IMR-90 (cell line): ENCODE measurements around the gene CD2. TPM values are rescaled to one million over a fixed set of nuclear protein-coding genes. Genes with fewer than 3 reads are reported as not detected.

Source experiments
- ATAC-seq: fragments of 200-7000 bp; cut with Tn5 transposase; 2 replicates; pipeline ENCODE4 v1.9.1; 2020; ENCODE audit warnings: low read depth, mild to moderate bottlenecking, moderate library complexity
- BruUV-seq: library from RNA; stranded (reverse); fragments of 400-500 nt; replicated peaks from 2 replicates; lab custom pipeline; 2021; lab: Mats Ljungman, UMichigan
- CTCF ChIA-PET: fragments of 300-600 bp; formaldehyde crosslinking; extraction: SDS; loops from one replicate; lab custom pipeline; 2021; ENCODE audit warnings: antibody characterized with exemption; lab: Yijun Ruan, JAX
- POLR2A ChIA-PET: fragments of 300-600 bp; sonication (Branson Sonifier 250); formaldehyde crosslinking; loops from one replicate; lab custom pipeline; 2022; ENCODE audit warnings: antibody characterized with exemption; ENCODE audit not compliant: unreplicated experiment; lab: Charles Lee
- DNase-seq: peaks from one replicate; pipeline ENCODE4 v3.0.0; 2013
- H2AFZ ChIP-seq: replicated peaks from 2 replicates; pipeline ENCODE3; 2013; ENCODE audit warnings: low read length, mild to moderate bottlenecking; ENCODE audit not compliant: poor library complexity
- H2AK5ac ChIP-seq: 2 replicates; pipeline ENCODE4 v1.6.1; 2013; ENCODE audit warnings: low read depth, low read length, inconsistent platforms
- H2AK9ac ChIP-seq: replicated peaks from 2 replicates; pipeline ENCODE3; 2013; ENCODE audit warnings: mild to moderate bottlenecking, low read depth, low read length, moderate library complexity; ENCODE audit not compliant: poor library complexity
- H2BK120ac ChIP-seq: 2 replicates; pipeline ENCODE4 v1.6.1; 2013; ENCODE audit warnings: low read depth, low read length, inconsistent platforms
- H2BK15ac ChIP-seq: 3 replicates; pipeline ENCODE4 v1.6.1; 2013; ENCODE audit warnings: low read depth, low read length, inconsistent platforms
- H2BK20ac ChIP-seq: 2 replicates; pipeline ENCODE4 v1.6.1; 2013; ENCODE audit warnings: low read depth, mild to moderate bottlenecking, inconsistent platforms, low read length, moderate library complexity
- H2BK5ac ChIP-seq: 2 replicates; pipeline ENCODE4 v1.6.1; 2013; ENCODE audit warnings: mild to moderate bottlenecking, low read depth, low read length, inconsistent platforms; ENCODE audit not compliant: poor library complexity, severe bottlenecking
- H3K14ac ChIP-seq: replicated peaks from 2 replicates; pipeline ENCODE4 v1.6.1; 2013; ENCODE audit warnings: low read depth, low read length, inconsistent platforms
- H3K18ac ChIP-seq: 2 replicates; pipeline ENCODE4 v1.6.1; 2013; ENCODE audit warnings: low read depth, low read length, control low read depth
- H3K23ac ChIP-seq: 2 replicates; pipeline ENCODE4 v1.6.1; 2013; ENCODE audit warnings: low read depth, low read length, inconsistent platforms
- H3K27ac ChIP-seq: 2 replicates; pipeline ENCODE4 v1.5.1; 2013; ENCODE audit warnings: mild to moderate bottlenecking, control low read depth, low read length; ENCODE audit not compliant: insufficient read depth
- H3K27me3 ChIP-seq: 2 replicates; pipeline ENCODE4 v1.6.1; 2013; ENCODE audit warnings: low read length; ENCODE audit not compliant: control insufficient read depth, insufficient read depth
- H3K36me3 ChIP-seq: 2 replicates; pipeline ENCODE4 v1.6.1; 2013; ENCODE audit warnings: low read length, mixed read lengths; ENCODE audit not compliant: control insufficient read depth, insufficient read depth
- H3K4ac ChIP-seq: 2 replicates; pipeline ENCODE4 v1.6.1; 2013; ENCODE audit warnings: low read depth, low read length, inconsistent platforms
- H3K4me1 ChIP-seq: 2 replicates; pipeline ENCODE4 v1.6.1; 2013; ENCODE audit warnings: low read length, mixed read lengths; ENCODE audit not compliant: control insufficient read depth, insufficient read depth
- H3K4me2 ChIP-seq: 2 replicates; pipeline ENCODE4 v1.6.1; 2013; ENCODE audit warnings: low read depth, mild to moderate bottlenecking, control low read depth, low read length, moderate library complexity
- H3K4me3 ChIP-seq: 2 replicates; pipeline ENCODE4 v1.5.1; 2013; ENCODE audit warnings: low read depth, mild to moderate bottlenecking, control low read depth, low read length, moderate library complexity; ENCODE audit not compliant: insufficient read depth
- H3K56ac ChIP-seq: 2 replicates; pipeline ENCODE4 v1.6.1; 2013; ENCODE audit warnings: low read length, inconsistent platforms; ENCODE audit not compliant: insufficient read depth; ENCODE audit errors: extremely low read depth
- H3K79me1 ChIP-seq, 2 experiments: 2 replicates each; pipeline ENCODE4 v1.6.1; 2013; ENCODE audit warnings: low read length in 2 of 2, inconsistent platforms in 1 of 2, low read depth in 1 of 2
- H3K9ac ChIP-seq: 2 replicates; pipeline ENCODE4 v1.6.1; 2013; ENCODE audit warnings: low read depth, low read length, control low read depth
- H3K9me1 ChIP-seq: 2 replicates; pipeline ENCODE4 v1.6.1; 2013; ENCODE audit warnings: low read length, inconsistent platforms; ENCODE audit not compliant: insufficient read depth
- H3K9me3 ChIP-seq: 2 replicates; pipeline ENCODE4 v1.6.1; 2013; ENCODE audit warnings: low read length; ENCODE audit not compliant: control insufficient read depth, insufficient read depth
- H4K20me1 ChIP-seq: 2 replicates; pipeline ENCODE4 v1.6.1; 2013; ENCODE audit warnings: low read length, inconsistent platforms; ENCODE audit not compliant: insufficient read depth
- H4K5ac ChIP-seq: 2 replicates; pipeline ENCODE4 v1.6.1; 2013; ENCODE audit warnings: mild to moderate bottlenecking, low read depth, low read length, control low read depth
- H4K8ac ChIP-seq, 2 experiments: 2 replicates each; pipeline ENCODE4 v1.6.1; 2013; ENCODE audit warnings: low read depth in 2 of 2, low read length in 2 of 2, control low read depth in 1 of 2, inconsistent platforms in 1 of 2
- H4K91ac ChIP-seq: 2 replicates; pipeline ENCODE4 v1.6.1; 2013; ENCODE audit warnings: low read depth, low read length, inconsistent platforms; ENCODE audit not compliant: insufficient read depth
- BHLHE40 ChIP-seq: fragments of 150-350 bp; IDR thresholded peaks from 2 replicates; pipeline ENCODE4 v1.6.1; 2016; ENCODE audit warnings: mild to moderate bottlenecking, low read depth, low read length
- CEBPB ChIP-seq: IDR thresholded peaks from 2 replicates; pipeline ENCODE4 v1.6.1; 2012; ENCODE audit warnings: low read depth, low read length, improper control_type of control experiment
- CHD1 ChIP-seq: IDR thresholded peaks from 2 replicates; pipeline ENCODE4 v1.6.1; 2012; ENCODE audit warnings: low read depth, low read length, improper control_type of control experiment
- CTCF ChIP-seq: conservative IDR thresholded peaks from 2 replicates; pipeline ENCODE4 v1.5.1; 2012; ENCODE audit warnings: mild to moderate bottlenecking, low read depth, low read length, improper control_type of control experiment
- FOS ChIP-seq: fragments of 150-350 bp; IDR thresholded peaks from 2 replicates; pipeline ENCODE4 v1.6.1; 2016; ENCODE audit warnings: low read depth, low read length
- MAFK ChIP-seq: IDR thresholded peaks from 2 replicates; pipeline ENCODE4 v1.6.1; 2012; ENCODE audit warnings: low read depth, low read length, improper control_type of control experiment
- MAZ ChIP-seq: IDR thresholded peaks from 2 replicates; pipeline ENCODE4 v1.6.1; 2012; ENCODE audit warnings: low read depth, mild to moderate bottlenecking, low read length, improper control_type of control experiment, moderate library complexity, borderline replicate concordance
- MXI1 ChIP-seq: IDR thresholded peaks from 2 replicates; pipeline ENCODE4 v1.6.1; 2012; ENCODE audit warnings: low read depth, mild to moderate bottlenecking, low read length, moderate library complexity, borderline replicate concordance
- NFE2L2 ChIP-seq: fragments of 150-350 bp; IDR thresholded peaks from 2 replicates; pipeline ENCODE4 v1.6.1; 2016; ENCODE audit warnings: low read depth, mild to moderate bottlenecking, low read length
- POLR2A ChIP-seq: IDR thresholded peaks from 2 replicates; pipeline ENCODE4 v1.6.1; 2012; ENCODE audit warnings: mild to moderate bottlenecking, low read depth, low read length
- RAD21 ChIP-seq: IDR thresholded peaks from 2 replicates; pipeline ENCODE4 v1.6.1; 2012; ENCODE audit warnings: low read length, improper control_type of control experiment
- RCOR1 ChIP-seq: IDR thresholded peaks from 2 replicates; pipeline ENCODE4 v1.6.1; 2012; ENCODE audit warnings: mild to moderate bottlenecking, low read length, improper control_type of control experiment; ENCODE audit not compliant: insufficient replicate concordance
- RFX5 ChIP-seq: IDR thresholded peaks from 2 replicates; pipeline ENCODE4 v1.8.0; 2012; ENCODE audit warnings: low read depth, mild to moderate bottlenecking, low read length, moderate library complexity
- SMC3 ChIP-seq: fragments of 150-350 bp; IDR thresholded peaks from 2 replicates; pipeline ENCODE4 v1.6.1; 2016; ENCODE audit warnings: low read depth, mild to moderate bottlenecking, antibody characterized with exemption, low read length, moderate library complexity
- WGBS, 2 experiments: methylation state at CpG; one replicate each; pipeline versions ENCODE4 v1.1.5 to v1.1.7; 2013; ENCODE audit warnings: missing lambda C conversion rate in 2 of 2; ENCODE audit not compliant: insufficient read length in 1 of 2; ENCODE audit errors: extremely low coverage in 2 of 2; 5-methylcytosine and 5-hydroxymethylcytosine counted together
- dilution Hi-C: fragments of 300-500 bp; cut with HindIII; formaldehyde crosslinking; loops from one replicate; pipeline ENCODE4 v1.14.3; 2018; ENCODE audit warnings: low sequenced_read_pairs; ENCODE audit not compliant: unreplicated experiment
- in situ Hi-C: fragments of 300-500 bp; cut with MboI; formaldehyde crosslinking; loops from 3 replicates; pipeline ENCODE4 v1.14.3; 2019; ENCODE audit warnings: low sequenced_read_pairs, inconsistent platforms, mixed read lengths
- intact Hi-C: fragments of 100-400 bp; cut with micrococcal nuclease; formaldehyde crosslinking; loops from 2 replicates; pipeline ENCODE4 v1.10.0; 2022
- polyA plus RNA-seq, 3 experiments: library from polyadenylated mRNA; depleted of rRNA; stranded (reverse); fragments of >200 nt; gene quantifications; 2 replicates each; pipeline ENCODE4 v1.2.3, GENCODE V29; 2012; ENCODE audit warnings: low replicate concordance in 1 of 3
- total RNA-seq: library from RNA; depleted of rRNA; stranded (reverse); fragments of >200 nt; gene quantifications from 2 replicates; pipeline ENCODE4 v1.2.3, GENCODE V29; 2012
- TF ChIP-seq, protein P1 (sequence below): fragments of 150-350 bp; IDR thresholded peaks from 2 replicates; pipeline ENCODE4 v1.6.1; 2017; ENCODE audit warnings: mild to moderate bottlenecking, antibody characterized with exemption, low read length, low read depth
- TF ChIP-seq, protein P2 (sequence below): fragments of 150-350 bp; IDR thresholded peaks from 2 replicates; pipeline ENCODE4 v1.6.1; 2016; ENCODE audit warnings: low read depth, mild to moderate bottlenecking, low read length, moderate library complexity, borderline replicate concordance

CD2 gene
- total and polyA plus RNA-seq, 2 of the 4 experiments (the other 2 are of a cell fraction) = not detected

GRCh38 chr1:116805398-116805797 is 51.2 kb downstream of the CD2 start:
- no peak overlapping the region for H2AK9ac ChIP-seq
- no peak overlapping the region for H2AK5ac ChIP-seq
- H3K4me2 ChIP-seq = no peak overlapping the region
- no peak overlapping the region for H2BK20ac ChIP-seq
- no peak overlapping the region for H3K4me3 ChIP-seq
- H2BK120ac ChIP-seq = no peak overlapping the region
- no peaks in the 10 kb centered on the region for H3K36me3 ChIP-seq
- H3K9me3 ChIP-seq = no peaks in the 10 kb centered on the region
- TF ChIP-seq, protein P1, sequence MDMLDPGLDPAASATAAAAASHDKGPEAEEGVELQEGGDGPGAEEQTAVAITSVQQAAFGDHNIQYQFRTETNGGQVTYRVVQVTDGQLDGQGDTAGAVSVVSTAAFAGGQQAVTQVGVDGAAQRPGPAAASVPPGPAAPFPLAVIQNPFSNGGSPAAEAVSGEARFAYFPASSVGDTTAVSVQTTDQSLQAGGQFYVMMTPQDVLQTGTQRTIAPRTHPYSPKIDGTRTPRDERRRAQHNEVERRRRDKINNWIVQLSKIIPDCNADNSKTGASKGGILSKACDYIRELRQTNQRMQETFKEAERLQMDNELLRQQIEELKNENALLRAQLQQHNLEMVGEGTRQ = no peak
- TF ChIP-seq NFE2L2 (no peak), CEBPB (no peak), FOS (no peak), RCOR1 (no peak), MAZ (no peak), MAFK (no peak), MXI1 (no peak), CHD1 (no peak), CTCF (no peak), BHLHE40 (no peak), RAD21 (no peak), RFX5 (no peak), POLR2A (no peak), SMC3 (no peak)
- TF ChIP-seq, protein P2, sequence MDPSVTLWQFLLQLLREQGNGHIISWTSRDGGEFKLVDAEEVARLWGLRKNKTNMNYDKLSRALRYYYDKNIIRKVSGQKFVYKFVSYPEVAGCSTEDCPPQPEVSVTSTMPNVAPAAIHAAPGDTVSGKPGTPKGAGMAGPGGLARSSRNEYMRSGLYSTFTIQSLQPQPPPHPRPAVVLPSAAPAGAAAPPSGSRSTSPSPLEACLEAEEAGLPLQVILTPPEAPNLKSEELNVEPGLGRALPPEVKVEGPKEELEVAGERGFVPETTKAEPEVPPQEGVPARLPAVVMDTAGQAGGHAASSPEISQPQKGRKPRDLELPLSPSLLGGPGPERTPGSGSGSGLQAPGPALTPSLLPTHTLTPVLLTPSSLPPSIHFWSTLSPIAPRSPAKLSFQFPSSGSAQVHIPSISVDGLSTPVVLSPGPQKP = no peak
- ATAC-seq = no peak
- H3K27me3 ChIP-seq = no peaks in the 10 kb centered on the region
- dilution Hi-C loops = no loop called here
- in situ Hi-C loops = no loop called here
- no peak overlapping the region for H3K27ac ChIP-seq
- no peak overlapping the region for H2BK5ac ChIP-seq
- no peak overlapping the region for H3K18ac ChIP-seq
- BruUV-seq = no TSS peak
- H3K56ac ChIP-seq = no peak overlapping the region
- POLR2A ChIA-PET = no interaction called here
- DNase-seq = no peak
- intact Hi-C loops = no loop called here
- no peak overlapping the region for H4K5ac ChIP-seq
- no peaks in the 10 kb centered on the region for H4K20me1 ChIP-seq
- H3K14ac ChIP-seq = no peak overlapping the region
- no peaks in the 10 kb centered on the region for H3K4me1 ChIP-seq
- CTCF ChIA-PET = no interaction called here
- WGBS, 2 experiments = no CpG with 5 or more reads among the region's 2 CpGs
- H4K8ac ChIP-seq = no peak overlapping the region
- no peak overlapping the region for H3K4ac ChIP-seq
- no peak overlapping the region for H2AFZ ChIP-seq
- H4K91ac ChIP-seq = no peak overlapping the region
- no peak overlapping the region for H2BK15ac ChIP-seq
- H3K23ac ChIP-seq = no peak overlapping the region
- no peaks in the 10 kb centered on the region for H3K79me1 ChIP-seq
- no peak overlapping the region for H3K9ac ChIP-seq
- no peaks in the 10 kb centered on the region for H3K9me1 ChIP-seq
